Type B pancreatic cell (in vitro differentiated cells): ENCODE measurements around the gene ARGFX. TPM values are rescaled to one million over a fixed set of nuclear protein-coding genes. Genes with fewer than 3 reads are reported as not detected.

Experiments
- DNase-seq: peaks from one replicate; pipeline ENCODE4 v3.0.0; 2021; ENCODE audit warnings: mixed read lengths; ENCODE audit not compliant: unreplicated experiment; ENCODE audit errors: extremely low spot score
- H3K27ac Mint-ChIP-seq: 2 replicates; pipeline ENCODE4 v1.8.0; 2021; ENCODE audit warnings: mild to moderate bottlenecking, mixed read lengths
- H3K27me3 Mint-ChIP-seq: 2 replicates; pipeline ENCODE4 v1.8.0; 2021; ENCODE audit warnings: mixed read lengths
- H3K36me3 Mint-ChIP-seq: 2 replicates; pipeline ENCODE4 v1.8.0; 2021; ENCODE audit warnings: mixed read lengths
- H3K4me1 Mint-ChIP-seq: one replicate; pipeline ENCODE4 v1.8.0; 2021; ENCODE audit warnings: mixed read lengths; ENCODE audit not compliant: unreplicated experiment
- H3K4me3 Mint-ChIP-seq: 2 replicates; pipeline ENCODE4 v1.8.0; 2021; ENCODE audit warnings: mild to moderate bottlenecking, mixed read lengths
- H3K9me3 Mint-ChIP-seq: 2 replicates; pipeline ENCODE4 v1.8.0; 2021; ENCODE audit warnings: mixed read lengths
- total RNA-seq: library from RNA; stranded (reverse); gene quantifications from 2 replicates; pipeline ENCODE4 v1.2.1, GENCODE V29; 2021; ENCODE audit warnings: low replicate concordance
- TF ChIP-seq, protein P1 (sequence below): fragments of 200-600 bp; sonication (generic); conservative IDR thresholded peaks from 2 replicates; pipeline ENCODE4 v1.5.0; 2021; ENCODE audit warnings: antibody characterized with exemption, mild to moderate bottlenecking

The ARGFX gene
- total RNA-seq, 1 donor from 2014 or later: not detected

DNA sequence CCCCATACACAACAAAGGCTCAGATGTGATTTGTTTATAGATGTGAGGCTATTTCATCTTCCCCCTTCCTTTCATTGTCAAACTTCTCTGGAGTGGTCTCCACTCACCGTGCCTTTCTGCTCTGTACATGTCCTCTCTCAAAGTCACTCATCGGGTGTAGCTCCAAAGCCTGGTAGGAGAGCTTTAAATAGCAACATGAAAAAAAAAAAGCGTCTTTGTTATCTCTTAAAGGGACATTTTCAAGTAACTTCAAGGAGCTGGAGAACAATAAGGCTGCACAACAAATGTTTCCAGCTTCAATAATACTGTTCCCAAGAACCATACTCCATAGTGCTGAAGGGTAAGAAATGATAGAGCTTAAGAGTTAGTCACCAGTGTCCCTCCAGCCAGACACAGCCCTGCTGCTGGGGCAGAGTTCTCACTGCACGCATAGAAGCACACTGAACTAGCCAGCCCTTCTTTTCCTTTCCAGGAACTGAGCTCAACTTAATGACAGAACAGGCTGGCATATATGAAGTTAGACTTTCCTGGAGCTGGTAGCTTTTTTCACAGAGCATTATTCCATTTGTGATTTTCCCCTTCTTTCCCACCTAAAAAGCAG is 33.6 kb downstream of the ARGFX start:
- no peaks in the 10 kb centered on the region for H3K27me3 Mint-ChIP-seq
- no peaks in the 10 kb centered on the region for H3K4me1 Mint-ChIP-seq
- no peak overlapping the region for H3K4me3 Mint-ChIP-seq
- H3K9me3 Mint-ChIP-seq: no peaks in the 10 kb centered on the region
- no peak overlapping the region for H3K27ac Mint-ChIP-seq
- DNase-seq: no peak
- TF ChIP-seq, protein P1, sequence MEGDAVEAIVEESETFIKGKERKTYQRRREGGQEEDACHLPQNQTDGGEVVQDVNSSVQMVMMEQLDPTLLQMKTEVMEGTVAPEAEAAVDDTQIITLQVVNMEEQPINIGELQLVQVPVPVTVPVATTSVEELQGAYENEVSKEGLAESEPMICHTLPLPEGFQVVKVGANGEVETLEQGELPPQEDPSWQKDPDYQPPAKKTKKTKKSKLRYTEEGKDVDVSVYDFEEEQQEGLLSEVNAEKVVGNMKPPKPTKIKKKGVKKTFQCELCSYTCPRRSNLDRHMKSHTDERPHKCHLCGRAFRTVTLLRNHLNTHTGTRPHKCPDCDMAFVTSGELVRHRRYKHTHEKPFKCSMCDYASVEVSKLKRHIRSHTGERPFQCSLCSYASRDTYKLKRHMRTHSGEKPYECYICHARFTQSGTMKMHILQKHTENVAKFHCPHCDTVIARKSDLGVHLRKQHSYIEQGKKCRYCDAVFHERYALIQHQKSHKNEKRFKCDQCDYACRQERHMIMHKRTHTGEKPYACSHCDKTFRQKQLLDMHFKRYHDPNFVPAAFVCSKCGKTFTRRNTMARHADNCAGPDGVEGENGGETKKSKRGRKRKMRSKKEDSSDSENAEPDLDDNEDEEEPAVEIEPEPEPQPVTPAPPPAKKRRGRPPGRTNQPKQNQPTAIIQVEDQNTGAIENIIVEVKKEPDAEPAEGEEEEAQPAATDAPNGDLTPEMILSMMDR: no peak
- H3K36me3 Mint-ChIP-seq: no peaks in the 10 kb centered on the region

DNA sequence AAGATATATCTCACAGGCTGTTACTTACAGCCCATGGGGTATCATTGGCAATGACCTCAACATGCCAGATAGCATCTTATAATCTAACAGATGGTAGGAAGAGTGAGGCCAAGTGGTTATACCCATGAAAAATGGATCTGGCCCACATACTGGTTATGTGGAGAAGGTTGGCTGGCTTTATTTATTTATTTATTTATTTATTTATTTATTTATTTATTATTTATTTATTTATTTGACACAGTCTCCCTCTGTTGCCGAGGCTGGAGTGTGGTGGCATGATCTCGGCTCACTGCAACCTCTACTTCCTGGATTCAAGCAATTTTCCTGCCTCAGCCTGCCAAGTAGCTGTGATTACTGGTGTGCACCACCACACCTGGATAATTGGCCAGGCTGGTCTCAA is 37.0 kb downstream of the ARGFX start:
- TF ChIP-seq, protein P1: no peak
- Mint-ChIP-seq H3K27ac (no peak overlapping the region), H3K4me1 (no peaks in the 10 kb centered on the region), H3K36me3 (no peaks in the 10 kb centered on the region), H3K9me3 (no peaks in the 10 kb centered on the region), H3K4me3 (no peak overlapping the region), H3K27me3 (no peaks in the 10 kb centered on the region)
- no peak for DNase-seq

DNA sequence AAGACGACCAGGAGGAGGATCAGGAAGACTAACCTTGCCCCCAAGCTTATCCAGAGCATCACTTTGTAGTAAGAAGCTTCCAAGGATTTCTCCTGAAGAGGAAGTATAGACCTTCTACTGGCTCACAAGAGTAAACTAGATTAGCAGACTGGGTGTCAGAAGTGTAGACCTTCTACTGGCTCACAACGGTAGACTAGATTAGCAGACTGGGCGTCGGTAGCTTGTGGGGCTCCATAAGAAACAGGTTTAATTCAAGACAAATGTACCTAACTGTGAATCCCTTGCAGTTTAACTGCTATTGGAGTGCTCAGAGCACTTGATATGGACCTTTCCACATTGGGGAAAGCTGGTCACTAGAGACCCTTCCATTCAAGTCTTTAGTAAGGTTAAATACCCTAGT is 38.4 kb downstream of the ARGFX start:
- TF ChIP-seq, protein P1: no peak
- Mint-ChIP-seq H3K4me3 (no peak overlapping the region), H3K27ac (no peak overlapping the region), H3K27me3 (no peaks in the 10 kb centered on the region), H3K9me3 (no peaks in the 10 kb centered on the region), H3K4me1 (no peaks in the 10 kb centered on the region), H3K36me3 (no peaks in the 10 kb centered on the region)
- no peak for DNase-seq

Other genes with a start within 250 kb of the ARGFX start
- 6.2 and 12.2 TPM in 2 replicates for gene POLQ, start 22.0 kb upstream of the ARGFX start, total RNA-seq
- not detected in 2 replicates for gene FBXO40, start 25.4 kb downstream of the ARGFX start, total RNA-seq
- 5.9 and 6.0 TPM in 2 replicates for gene HCLS1, start 93.0 kb downstream of the ARGFX start, total RNA-seq
- gene GOLGB1, start 181.8 kb downstream of the ARGFX start, total RNA-seq: 49.9 and 76.9 TPM in 2 replicates